Right lobe of liver (tissue), 4 donors: ENCODE measurements around the gene TAGAP.

Experiments
- CTCF ChIP-seq, 4 donors: fragments of 200-600 bp in 3 of 4; fragments of 450-650 bp in 1 of 4; IDR thresholded peaks; one replicate each; pipeline versions ENCODE4 v1.5.1 to v1.8.0; 2016 to 2022; ENCODE audit warnings: antibody characterized with exemption in 4 of 4, mild to moderate bottlenecking in 2 of 4
- POLR2A ChIP-seq: fragments of 450-650 bp; IDR thresholded peaks from one replicate; pipeline ENCODE4 v1.6.1; 2017; ENCODE audit warnings: antibody characterized with exemption, mild to moderate bottlenecking
- donor health status: DM: no; HTN: no; CAD: no.
- donor health status: DM: no; HTN: no; CAD: no.
- donor health status: DM: no; HTN: yes; CAD: no.

DNA sequence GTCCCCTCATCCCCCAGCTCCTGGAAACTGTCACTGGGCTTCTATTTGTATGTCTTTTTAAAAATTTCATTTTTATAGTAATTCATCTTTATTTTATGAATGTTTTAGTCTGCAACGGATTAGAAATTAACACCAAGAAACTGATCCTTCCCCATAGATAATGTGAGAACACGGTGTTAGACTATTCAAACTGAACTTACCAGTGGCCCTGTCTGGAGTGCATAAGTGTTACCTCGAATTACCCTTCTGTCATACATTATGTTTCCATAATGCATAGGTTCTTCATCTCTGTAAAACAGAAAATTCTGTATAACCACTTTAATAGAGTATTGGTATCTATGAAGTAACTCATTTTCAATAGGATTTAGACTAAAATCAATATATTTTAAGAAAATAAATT lies 51.2 kb downstream of the TAGAP start:
- TF ChIP-seq CTCF (IDR thresholded peaks at IDR 0.05) (no peak), POLR2A (no peak)
